A673 (cell line): ENCODE measurements around the gene OSBP. TPM values are rescaled to one million over a fixed set of nuclear protein-coding genes. Genes with fewer than 3 reads are reported as not detected.

ENCODE experiments used
- BruUV-seq: library from RNA; stranded (reverse); fragments of 400-500 nt; replicated peaks from 2 replicates; lab custom pipeline; 2021; lab: Mats Ljungman, UMichigan
- CTCF ChIA-PET: fragments of 300-600 bp; sonication (Branson Sonifier 250); formaldehyde crosslinking; loops from one replicate; lab custom pipeline; 2022; ENCODE audit warnings: antibody characterized with exemption; lab: Charles Lee
- POLR2A ChIA-PET: fragments of 300-600 bp; sonication (Branson Sonifier 250); formaldehyde crosslinking; loops from one replicate; lab custom pipeline; 2022; ENCODE audit warnings: antibody characterized with exemption; ENCODE audit not compliant: low non-redundant PET; lab: Charles Lee
- DNase-seq: peaks from one replicate; pipeline ENCODE4 v3.0.0-alpha.2; 2015; ENCODE audit warnings: low spot score
- H3K27ac ChIP-seq: fragments of 200-600 bp; sonication (generic); 2 replicates; pipeline ENCODE4 v1.5.1; 2016; ENCODE audit warnings: mixed run types, low read depth, mild to moderate bottlenecking, mixed read lengths, antibody characterized with exemption, low read length; ENCODE audit not compliant: poor library complexity, severe bottlenecking
- H3K27me3 ChIP-seq: fragments of 200-600 bp; sonication (generic); replicated peaks from 2 replicates; pipeline ENCODE4 v1.6.1; 2017; ENCODE audit warnings: mixed run types, low read depth, mild to moderate bottlenecking, mixed read lengths, antibody characterized with exemption, low read length; ENCODE audit not compliant: insufficient read depth, poor library complexity
- H3K36me3 ChIP-seq: fragments of 200-600 bp; sonication (generic); 2 replicates; pipeline ENCODE4 v1.6.1; 2016; ENCODE audit warnings: mixed run types, mild to moderate bottlenecking, mixed read lengths, antibody characterized with exemption, low read length; ENCODE audit not compliant: insufficient read depth, poor library complexity, severe bottlenecking
- H3K4me1 ChIP-seq: fragments of 200-600 bp; sonication (generic); 2 replicates; pipeline ENCODE4 v1.6.1; 2017; ENCODE audit warnings: mixed run types, mild to moderate bottlenecking, mixed read lengths, antibody characterized with exemption, low read length; ENCODE audit not compliant: insufficient read depth, poor library complexity, severe bottlenecking
- H3K4me3 ChIP-seq: fragments of 200-600 bp; sonication (generic); 2 replicates; pipeline ENCODE4 v1.5.1; 2016; ENCODE audit warnings: low read depth, mixed run types, mild to moderate bottlenecking, mixed read lengths, low read length; ENCODE audit not compliant: poor library complexity, severe bottlenecking
- H3K9me3 ChIP-seq: fragments of 200-600 bp; sonication (generic); 2 replicates; pipeline ENCODE4 v1.6.1; 2016; ENCODE audit warnings: mixed run types, low read depth, mild to moderate bottlenecking, mixed read lengths, antibody characterized with exemption, low read length; ENCODE audit not compliant: poor library complexity, severe bottlenecking
- CTCF ChIP-seq: fragments of 300-800, 200-600 bp; sonication (generic); conservative IDR thresholded peaks from 2 replicates; pipeline ENCODE4 v1.5.1; 2017; ENCODE audit warnings: low read depth, mild to moderate bottlenecking, antibody characterized with exemption, low read length, moderate library complexity, mixed read lengths
- EZH2 ChIP-seq: fragments of 200-600 bp; sonication (generic); IDR thresholded peaks from 2 replicates; pipeline ENCODE4 v1.6.1; 2017; ENCODE audit warnings: borderline replicate concordance, low read depth, mild to moderate bottlenecking, mixed read lengths, antibody characterized with exemption, low read length; ENCODE audit not compliant: poor library complexity, severe bottlenecking
- intact Hi-C: fragments of 100-400 bp; cut with micrococcal nuclease; formaldehyde crosslinking; loops from one replicate; pipeline ENCODE4 v1.10.0; 2022; ENCODE audit not compliant: unreplicated experiment
- total RNA-seq: library from RNA; stranded (reverse); gene quantifications from 2 replicates; pipeline ENCODE4 v1.2.3, GENCODE V29; 2021

OSBP gene
- total RNA-seq, 1 experiment from 2014 or later = 40.7 TPM

GRCh38 chr11:59658036-59658435 is 42.5 kb upstream of the OSBP start:
- no peaks in the 10 kb centered on the region for H3K9me3 ChIP-seq
- H3K27me3 ChIP-seq = no peaks in the 10 kb centered on the region
- peaks cover 17% of the 10 kb centered on the region for H3K4me1 ChIP-seq
- H3K4me3 ChIP-seq = no peak overlapping the region
- H3K27ac ChIP-seq = no peak overlapping the region
- peaks cover 85% of the 10 kb centered on the region for H3K36me3 ChIP-seq
- TF ChIP-seq EZH2 (no peak), CTCF (no peak)
- intact Hi-C loops = no loop called here
- ChIA-PET POLR2A (no interaction called here), CTCF (no interaction called here)
- no peak for DNase-seq
- BruUV-seq = no TSS peak

- TF ChIP-seq CTCF (no peak), EZH2 (no peak)
- Histone ChIP-seq H3K4me1 (no peaks in the 10 kb centered on the region), H3K36me3 (peaks cover 98% of the 10 kb centered on the region), H3K27ac (no peak overlapping the region), H3K27me3 (no peaks in the 10 kb centered on the region), H3K9me3 (no peaks in the 10 kb centered on the region), H3K4me3 (no peak overlapping the region)
- BruUV-seq = no TSS peak
- ChIA-PET CTCF (no interaction called here), POLR2A (no interaction called here)
- no peak for DNase-seq
- intact Hi-C loops = loop anchor here (5.0 kb wide), 1 partner anchor 63 kb away; no protein-coding TSS in a partner anchor
Measured at GRCh38 chr11:59654893-59655292, 39.3 kb upstream of the OSBP start.

- intact Hi-C loops = no loop called here
- H3K27me3 ChIP-seq = no peaks in the 10 kb centered on the region
- ChIA-PET POLR2A (no interaction called here), CTCF (no interaction called here)
- TF ChIP-seq CTCF (no peak), EZH2 (no peak)
- H3K4me3 ChIP-seq = no peak overlapping the region
- no peaks in the 10 kb centered on the region for H3K4me1 ChIP-seq
- BruUV-seq = no TSS peak
- peaks cover 98% of the 10 kb centered on the region for H3K36me3 ChIP-seq
- H3K27ac ChIP-seq = no peak overlapping the region
- no peak for DNase-seq
- H3K9me3 ChIP-seq = no peaks in the 10 kb centered on the region
Measured at GRCh38 chr11:59647245-59647980, 31.8 kb upstream of the OSBP start.
